Hepatic stellate cell (primary cell): ENCODE measurements around the gene NR1D1.

Source experiments
- DNase-seq: peaks from one replicate; pipeline ENCODE4 v3.0.0; 2011; ENCODE audit warnings: low spot score

NR1D1 gene

DNA sequence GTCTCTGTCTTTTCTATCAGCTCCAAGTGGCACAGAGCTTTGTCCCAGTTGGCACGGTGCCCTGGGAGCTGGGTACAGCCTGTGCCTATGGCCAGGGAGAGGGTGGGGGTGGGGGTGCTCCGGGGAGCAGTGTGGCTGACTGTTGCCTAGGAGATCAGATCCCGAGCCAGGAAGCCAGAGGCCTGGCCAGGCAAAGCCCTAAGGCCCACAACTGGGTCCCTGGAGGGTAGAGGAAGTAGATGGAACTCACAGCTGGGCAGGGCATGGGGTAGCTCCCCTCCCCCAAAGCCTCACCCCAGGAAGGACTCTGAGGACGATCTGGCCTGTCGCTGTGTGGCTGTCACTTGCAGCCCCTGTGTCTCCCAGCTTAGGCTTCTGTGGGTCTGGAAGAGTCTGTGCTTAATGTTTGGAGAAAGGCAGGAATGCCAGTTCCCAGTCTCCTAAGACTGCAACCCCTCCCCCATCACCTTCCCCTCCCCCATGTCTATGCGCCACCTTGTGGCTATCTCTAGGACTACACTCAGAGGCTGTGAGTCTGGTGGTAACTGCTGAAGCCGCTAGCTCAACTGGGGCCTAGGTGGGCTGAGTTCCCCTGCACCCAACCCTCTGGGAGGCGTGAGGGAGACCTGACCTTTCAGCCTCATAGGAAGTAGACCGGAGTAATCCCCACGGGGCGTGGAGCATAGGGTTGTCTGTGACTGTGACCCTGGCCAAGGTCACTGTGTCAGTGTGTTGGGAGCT, 25.0 kb downstream of the NR1D1 start:
- peak; percentile 72 for DNase-seq

DNA sequence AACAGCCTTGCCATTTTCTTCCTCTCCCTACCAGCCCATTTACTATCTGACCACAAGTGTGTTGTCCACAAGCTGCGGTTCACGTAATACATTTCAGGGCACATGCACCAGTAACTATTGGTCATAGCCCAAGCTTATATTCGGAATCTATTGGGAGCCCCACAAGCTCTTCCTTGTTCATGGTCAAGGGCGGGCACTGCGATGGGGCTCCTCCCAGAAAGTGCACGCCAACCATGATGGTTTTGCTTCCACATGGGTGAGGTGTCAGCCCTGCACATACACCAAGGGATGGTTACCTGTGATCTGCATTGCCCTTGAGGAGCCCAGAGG, 25.6 kb downstream of the NR1D1 start:
- DNase-seq: no peak

DNA sequence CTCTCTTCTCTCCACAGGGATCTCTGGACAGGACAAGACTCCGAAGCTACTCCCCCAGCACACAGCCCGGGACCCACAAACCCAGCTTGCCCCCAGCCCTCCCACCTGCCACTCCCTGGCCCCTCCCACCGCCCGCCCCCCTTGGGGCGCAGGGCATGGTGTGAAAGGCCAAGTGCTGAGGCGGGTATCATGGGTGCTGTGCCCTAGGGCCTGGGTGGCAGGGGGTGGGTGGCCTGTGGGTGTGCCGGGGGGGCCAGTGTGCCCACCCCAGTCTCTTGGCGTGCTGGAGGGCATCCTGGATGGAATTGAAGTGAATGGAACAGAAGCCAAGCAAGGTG, 26.2 kb downstream of the NR1D1 start:
- no peak for DNase-seq

DNA sequence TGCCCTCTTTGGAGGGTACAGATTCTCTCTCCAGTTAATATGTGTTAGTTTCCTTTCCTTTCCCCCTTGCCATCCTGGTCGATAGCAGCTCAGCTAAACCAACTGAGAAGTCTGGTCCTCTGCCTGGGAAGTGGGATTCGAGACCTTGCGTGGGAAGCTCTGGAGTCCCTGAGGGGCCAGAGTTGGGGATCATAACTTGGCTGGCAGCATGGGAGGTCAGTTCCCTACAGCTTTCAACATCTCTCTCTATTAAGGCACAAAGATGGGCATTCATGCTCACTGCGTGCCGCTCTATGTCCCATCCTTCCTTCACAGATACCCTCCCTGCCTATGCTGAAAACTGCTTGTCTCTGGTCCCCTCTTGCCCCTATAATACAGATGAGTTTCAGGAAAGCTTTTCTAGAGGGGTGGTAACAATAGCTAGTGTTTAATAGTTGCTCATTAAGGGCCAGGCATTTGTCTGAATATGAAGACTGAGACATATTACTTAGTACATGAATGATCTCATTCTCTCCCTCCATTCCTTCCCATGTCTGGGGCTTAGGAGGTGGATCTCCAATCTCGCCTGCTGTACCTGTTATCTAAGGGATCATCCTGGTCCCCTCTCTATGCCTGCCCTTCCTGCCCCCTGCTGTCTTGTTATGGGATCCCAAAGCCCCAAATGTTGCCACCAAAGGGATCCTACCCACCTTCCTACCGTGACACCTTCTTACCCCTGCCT, 26.8 kb downstream of the NR1D1 start:
- DNase-seq: no peak

DNA sequence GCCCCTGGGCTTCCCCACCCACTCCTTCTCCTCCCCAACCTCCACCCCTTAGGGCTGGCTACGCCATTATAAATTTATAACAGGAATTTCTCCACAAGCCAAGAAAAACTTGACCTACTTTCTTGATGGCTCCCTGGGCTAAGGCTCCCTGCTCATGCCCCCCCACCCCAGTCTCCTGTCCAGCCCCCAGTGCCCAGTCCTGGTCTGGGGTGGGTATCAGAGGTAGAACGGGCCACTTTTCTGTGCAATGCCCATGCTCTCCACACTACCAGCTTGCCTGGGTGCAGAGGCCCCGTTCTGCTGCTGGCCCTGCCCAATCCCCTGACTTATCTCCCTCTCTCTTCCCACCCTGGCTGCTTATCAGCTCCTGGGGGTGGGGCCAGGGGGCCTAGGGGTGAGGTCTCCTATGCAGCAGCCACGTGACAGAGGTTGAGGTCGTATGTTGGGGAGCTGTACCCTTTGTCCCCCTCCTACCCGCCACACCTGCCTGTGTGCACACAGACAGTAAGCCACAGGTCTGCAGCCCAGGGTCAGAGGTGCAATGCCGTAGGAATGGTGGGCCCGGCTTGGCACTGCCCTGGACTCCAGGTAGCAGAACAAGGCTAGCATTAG, 27.5 kb downstream of the NR1D1 start:
- no peak for DNase-seq

DNA sequence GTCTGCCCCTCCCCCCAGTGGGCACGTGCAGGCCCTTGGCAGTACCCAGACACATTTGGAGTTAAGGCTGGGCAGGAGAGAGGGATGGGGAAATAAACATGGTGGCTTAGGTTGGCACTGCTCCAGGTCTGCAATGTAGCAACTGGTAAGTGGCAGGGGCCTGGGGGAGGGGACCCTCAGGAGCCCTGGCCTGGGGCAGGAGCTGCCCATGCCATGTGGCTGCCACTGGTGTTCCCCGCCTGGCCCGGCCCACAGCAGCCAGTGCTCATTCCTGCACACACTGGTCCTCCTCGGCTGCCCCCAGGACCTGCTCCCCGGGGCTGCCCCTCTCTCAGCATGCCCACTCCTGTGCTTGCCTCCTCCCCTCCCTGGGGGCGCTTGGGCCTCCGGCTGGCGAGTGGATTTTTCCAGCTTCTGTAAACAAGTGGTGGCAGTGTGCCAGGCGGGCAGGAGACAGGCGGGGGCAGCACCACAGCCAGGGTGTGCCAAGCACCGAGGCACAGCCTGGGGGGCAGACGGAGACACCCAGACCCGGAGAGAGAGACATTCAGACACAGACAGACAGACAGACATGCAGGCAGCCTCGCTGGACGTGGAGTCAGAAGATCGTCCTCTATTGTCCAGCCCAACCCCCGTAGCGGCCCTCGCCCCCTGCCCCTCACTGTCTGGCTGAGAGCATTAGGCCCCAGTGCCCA, 28.2 kb downstream of the NR1D1 start:
- DNase-seq: no peak

DNA sequence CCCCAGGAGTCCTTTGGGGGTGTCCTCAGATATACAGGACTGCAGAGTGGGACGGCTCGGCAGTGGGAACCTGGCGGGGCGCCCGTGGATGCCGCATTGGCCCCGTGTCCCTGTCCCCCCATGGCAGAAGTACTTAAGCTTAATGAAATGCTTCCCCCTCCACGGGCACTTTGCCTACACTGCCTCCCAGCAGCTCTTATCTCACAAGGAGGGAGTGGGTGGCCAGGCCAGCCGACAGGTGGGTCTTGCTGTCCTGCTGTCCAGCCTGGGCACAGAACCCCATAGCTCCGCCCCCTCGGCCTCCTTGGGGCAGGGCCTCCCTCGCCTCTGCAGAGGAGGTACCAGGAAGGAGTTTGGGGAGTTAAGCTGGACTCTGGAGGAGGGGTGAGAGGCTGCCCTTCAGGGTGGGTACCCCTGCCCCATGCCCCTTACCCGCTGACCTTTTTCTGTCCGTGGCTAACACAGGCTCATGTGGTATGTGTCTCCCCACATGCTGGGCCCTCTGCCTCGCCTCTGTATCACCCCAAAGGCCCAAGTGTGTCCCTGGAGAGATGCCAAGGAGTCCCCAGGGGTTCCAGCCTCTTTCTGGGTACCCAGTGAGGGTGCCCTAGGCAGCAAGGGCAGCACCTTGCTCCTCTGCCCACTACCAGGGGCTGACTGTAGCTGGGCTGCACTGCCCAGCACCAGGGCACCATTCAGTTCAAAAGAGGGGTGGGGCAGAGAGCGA, 28.9 kb downstream of the NR1D1 start:
- DNase-seq: no peak

DNA sequence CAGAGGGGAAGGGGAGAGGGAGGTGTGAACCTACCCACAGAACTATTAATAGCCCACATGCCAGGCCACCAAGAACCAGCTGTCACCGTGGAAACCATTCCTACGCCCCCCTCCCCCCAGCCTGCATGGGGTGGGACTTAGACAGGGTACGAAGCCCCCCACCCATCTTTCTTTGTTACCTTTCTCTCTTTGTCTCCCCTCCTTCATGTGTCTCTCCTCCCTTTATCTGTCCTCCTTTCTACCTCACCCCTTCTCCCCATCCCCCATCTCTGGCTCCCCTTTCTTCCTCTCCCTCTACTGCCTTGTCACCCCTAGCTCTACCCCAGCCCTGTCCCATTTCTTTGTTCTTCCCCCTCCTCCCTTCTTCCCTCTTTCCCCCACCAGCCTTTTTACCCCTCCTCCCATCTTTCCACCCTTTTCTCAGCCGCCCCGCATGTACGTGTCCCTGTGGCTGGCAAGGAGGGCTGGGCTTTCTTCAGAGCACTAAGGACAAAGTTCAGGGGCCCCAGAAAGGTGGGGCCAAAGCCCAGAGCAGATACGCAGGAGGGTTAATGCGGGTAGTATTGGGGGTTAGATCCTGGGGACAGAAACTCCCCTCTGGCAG, 29.6 kb downstream of the NR1D1 start:
- DNase-seq: no peak

DNA sequence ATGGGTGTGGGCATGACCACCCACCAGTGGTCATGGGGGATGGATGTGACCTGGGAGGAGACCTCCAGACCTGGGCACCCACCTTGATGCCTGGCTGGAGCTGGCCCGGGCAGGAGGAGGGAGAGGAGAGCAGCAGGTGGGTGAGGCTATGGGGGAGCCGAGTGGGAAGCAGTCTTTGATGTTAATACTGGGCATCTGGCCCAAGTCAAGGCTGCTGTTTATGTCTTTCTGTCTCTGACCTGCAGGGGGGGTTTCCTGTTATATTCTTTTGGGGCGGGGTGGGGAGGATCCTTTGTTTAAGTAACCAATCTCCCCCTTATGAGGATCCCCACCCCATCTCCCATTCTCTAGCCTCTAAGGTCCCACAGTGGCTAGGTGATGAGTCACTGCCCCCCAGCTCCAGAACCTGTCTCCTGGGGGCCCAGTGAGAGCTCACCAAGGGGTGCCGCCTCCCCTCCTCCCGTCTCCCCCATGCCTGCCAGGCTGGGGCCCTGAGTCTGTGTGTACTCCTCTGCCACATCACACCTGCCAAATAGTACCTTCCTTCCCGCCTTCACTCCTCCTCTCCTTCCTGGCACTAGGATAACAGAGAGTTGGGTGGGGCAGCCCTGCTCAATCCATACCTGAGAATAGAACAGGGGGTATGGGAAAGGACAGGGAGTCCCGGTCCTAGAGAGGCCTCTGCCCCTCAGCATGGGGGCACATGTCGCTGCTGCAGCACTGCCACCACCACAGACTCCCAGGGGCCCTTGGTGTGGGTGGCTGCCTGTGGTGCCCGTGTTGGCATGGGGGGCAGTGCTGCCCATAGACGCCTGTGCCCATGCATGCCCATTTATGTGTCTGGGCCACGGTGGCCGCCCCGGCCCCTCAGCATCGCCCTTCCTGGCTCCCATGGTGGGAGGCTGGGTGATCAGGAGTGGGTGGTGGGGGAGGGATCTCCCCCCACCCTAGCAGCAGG, 30.4 kb downstream of the NR1D1 start:
- no peak for DNase-seq

DNA sequence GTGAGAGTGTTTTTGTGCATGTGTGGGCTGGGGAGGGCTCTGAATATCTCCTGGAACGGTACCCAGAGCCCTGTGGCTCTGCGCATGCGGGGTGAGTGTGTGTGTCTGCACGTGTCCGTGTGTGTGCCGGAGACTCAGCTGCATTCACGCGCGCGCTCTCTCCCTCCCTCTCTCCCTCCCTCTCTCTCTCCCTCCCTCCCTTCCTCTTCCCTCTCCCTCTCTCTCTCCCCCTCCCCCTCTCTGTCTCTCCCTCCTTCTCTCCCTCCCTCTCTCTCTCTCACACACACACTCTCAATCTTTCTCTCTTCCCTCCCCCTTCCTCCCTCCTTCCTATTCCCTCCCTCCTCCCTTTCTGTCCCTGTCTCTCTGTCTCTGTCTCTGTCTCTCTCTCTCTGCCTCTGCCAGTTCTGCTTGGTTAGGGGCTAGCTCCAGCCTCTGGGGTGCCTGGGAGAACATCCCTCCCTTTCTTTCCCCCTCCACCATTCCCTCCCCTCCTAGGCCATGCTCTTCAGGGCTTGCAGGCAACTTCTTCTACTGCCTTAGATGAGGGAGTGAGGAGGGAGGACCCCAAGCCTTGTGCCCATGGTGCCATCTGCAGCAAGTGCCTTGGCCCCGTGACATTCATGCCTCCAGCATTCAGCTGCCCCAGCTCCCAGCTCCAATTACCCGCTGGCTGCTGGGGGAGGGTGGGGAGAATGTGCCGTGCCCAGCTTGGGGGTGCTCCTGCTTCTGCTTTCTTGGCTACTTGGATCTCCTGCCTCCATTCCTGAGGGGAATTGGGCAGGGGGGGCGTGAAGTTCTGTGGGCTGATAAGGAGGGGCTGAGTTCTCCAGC, 31.3 kb downstream of the NR1D1 start:
- peak; percentile 84 for DNase-seq

DNA sequence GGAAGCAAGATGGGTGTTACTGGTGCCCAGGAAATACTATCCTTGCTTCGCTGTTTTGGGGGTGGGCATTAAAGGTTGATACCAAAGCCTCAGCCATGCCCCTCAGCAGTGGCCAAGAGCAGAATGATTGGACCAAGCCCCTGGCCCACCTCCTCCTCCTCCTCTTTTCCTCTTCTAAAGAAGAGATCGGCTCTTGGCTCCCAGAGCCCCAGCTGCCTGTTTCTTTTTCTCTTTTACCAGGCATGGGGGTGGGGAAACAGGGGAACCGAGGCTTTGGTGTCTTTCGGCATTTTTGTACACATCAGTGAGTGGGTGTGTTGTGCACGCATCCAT, 31.8 kb downstream of the NR1D1 start:
- DNase-seq: no peak

DNA sequence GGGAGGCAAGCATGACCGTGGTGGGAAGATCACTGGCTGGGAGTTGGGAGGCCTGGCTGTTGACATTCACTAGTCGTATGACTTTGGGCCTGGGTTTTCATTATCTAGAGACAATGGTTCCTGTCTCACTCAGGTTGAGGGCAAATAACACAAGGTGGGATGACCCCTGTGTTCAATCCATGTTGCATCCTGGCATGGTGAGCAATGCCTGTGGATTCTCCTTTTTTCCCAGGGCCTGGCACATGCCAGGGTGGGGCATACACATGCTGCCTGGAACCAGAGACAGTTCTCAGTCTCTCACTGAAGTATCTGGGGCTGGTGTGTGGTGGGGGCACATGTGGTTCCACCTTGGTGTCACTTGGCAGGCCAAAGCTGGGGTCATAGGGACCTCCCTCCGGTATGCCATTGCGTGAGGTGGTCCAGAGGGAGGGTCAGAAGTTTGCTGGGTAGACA, 32.2 kb downstream of the NR1D1 start:
- no peak for DNase-seq

DNA sequence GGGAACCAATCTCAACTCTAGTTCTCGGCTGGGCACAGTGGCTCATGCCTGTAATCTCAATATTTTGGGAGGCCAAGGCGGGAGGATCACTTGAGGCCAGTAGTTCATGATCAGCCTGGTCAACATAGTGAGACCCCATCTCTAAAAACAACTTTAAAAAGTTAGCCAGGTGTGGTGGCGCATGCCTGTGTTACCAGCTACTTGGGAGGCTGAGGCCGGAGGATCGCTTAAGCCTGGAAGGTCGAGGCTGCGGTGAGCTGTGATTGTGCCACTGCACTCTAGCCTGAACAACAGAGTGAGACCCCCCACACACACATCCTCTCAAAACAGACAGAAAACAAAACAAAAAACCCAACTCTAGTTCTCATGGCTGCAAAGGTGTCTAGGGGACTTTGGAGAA, 32.7 kb downstream of the NR1D1 start:
- no peak for DNase-seq

DNA sequence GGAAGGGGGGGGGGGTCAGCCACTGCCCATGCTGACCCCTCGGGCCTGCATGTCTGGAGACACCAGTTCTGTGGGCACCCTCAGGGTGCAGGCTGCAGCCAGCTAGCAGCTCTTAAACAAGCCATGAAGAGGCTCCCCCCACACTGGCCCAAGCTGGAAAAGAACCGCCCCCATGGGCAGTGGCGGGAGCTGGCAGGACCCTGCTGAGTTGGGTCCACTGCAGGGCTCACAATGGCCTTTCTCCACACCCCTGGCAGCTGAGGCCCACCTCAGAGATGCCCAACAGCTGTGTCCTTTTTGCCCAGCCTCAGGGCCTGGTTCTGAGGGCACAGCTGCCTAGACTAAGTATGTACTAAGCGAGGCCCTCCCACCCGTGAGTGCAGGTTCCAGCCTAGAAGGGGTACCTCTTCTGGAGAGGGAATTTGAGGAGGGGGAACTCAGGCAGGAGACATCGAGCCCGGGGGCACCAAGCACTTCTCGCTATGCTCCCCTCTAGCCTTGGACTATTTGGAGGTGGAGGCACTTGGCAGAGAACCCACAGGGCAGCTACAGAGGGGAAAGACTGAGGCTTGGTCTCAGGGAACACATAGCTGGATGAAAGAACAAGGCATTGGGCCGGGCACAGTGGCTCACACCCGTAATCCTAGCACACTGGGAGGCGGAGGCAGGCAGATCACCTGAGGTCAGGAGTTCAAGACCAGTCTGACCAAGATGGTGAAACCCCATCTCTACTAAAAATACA, 34.4 kb downstream of the NR1D1 start:
- no peak for DNase-seq

DNA sequence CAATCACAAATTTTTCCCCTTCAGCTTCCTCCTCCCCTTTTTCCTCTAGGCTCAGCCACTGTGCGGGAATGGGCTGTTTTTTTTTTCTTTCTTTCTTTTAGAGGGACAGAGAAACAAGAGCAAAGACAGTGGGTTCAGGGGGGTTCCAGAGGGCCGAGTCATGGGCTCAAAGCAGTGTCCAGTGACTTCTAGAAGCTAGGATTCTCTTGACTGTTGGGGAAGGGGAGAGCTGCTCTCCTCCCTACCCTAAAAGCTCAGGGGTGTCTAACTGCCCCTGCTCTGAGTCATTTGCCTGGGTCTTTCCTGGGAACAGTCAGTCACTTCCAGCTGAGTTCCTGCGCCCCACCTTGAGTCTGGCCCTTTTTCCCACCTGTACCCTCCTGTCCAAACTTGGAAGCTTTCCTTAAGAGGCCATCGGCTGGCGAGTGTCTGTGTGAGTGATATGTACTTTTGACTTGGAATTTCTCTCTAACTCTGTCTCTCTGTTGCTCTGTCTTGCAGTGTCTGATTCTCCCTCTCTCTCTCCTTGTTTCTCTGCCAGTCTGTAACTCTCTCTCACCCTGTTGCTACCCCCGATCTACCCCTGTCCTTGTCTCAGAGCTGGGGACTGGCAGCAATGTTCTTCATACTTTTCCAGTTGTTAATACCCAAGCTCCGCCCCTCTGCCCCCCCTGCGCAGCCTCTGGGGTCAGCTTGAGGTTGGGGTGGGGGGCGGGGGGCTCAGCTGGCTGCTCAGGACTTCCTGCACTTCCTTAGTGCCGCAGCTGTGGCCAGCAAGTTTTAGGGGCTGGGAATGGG, 35.2 kb downstream of the NR1D1 start:
- no peak for DNase-seq

DNA sequence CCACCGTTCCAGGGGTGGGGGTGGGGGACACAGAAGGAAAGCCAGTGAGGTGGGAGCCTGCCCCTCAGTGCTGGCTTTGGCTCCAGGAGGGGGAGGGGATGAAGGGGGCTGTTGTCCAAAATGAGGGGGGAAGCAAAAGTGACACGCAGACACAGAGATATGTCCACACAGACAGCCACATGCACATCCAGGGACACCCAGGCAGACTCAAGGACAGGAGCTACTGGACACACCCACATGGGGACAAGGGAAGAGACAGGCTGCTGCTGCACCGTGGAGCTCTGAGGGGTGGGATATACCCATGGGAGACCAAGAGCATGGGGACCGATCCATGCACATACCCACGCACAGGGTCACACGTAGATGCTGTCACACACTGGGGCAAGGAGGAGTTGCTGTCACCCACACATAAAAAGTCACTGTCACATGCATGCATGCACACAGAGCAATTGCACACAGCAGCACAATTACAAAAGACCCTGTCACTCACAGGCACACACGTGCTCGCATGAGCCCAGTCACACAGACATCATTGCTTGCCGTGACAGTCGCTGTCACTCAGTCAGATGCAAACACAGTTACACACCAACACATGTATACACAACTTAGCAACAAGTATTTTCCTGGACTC, 36.4 kb downstream of the NR1D1 start:
- DNase-seq: no peak

DNA sequence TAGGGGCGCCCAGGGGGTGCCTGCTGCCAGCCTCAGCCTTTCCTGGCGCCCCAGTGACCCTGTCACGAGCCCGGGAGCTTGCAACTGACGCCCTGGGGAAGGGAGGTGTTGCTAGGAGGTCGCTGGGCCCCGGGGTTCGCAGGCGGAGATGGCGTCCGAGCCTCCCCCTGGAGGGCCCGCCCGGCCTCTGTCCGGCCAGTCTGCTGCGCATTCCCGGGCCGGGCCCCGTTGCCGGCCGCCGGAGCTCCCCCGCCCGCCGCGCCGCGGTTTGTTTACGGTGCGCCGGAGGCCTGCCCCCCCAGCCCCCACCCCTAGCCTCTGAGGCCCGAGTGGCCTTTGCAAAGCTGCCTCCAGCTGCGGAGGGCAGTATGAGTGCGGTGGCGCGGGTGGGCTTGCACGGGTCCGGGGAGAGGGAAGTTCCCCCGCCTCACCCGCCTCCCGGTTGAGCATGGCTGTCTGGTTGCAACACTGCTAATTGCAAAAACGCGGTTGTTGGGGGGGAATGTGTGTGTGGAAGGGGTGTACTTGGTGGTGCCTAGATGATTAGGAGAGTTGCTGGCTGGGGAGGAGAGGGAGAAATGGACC, 37.1 kb downstream of the NR1D1 start:
- no peak for DNase-seq
